ENCODE measurements around the gene CCND2. TPM values are rescaled to one million over a fixed set of nuclear protein-coding genes. Genes with fewer than 3 reads are reported as not detected.

CCND2 gene
- total RNA-seq, 1 donor, result 20.3 TPM

GRCh38 chr12:4244868-4245267 is 28.7 kb upstream of the CCND2 start:
- no peak overlapping the region for H3K4me3 ChIP-seq (ENCODE audit: low read depth, low read length)
- TF ChIP-seq, protein P1, sequence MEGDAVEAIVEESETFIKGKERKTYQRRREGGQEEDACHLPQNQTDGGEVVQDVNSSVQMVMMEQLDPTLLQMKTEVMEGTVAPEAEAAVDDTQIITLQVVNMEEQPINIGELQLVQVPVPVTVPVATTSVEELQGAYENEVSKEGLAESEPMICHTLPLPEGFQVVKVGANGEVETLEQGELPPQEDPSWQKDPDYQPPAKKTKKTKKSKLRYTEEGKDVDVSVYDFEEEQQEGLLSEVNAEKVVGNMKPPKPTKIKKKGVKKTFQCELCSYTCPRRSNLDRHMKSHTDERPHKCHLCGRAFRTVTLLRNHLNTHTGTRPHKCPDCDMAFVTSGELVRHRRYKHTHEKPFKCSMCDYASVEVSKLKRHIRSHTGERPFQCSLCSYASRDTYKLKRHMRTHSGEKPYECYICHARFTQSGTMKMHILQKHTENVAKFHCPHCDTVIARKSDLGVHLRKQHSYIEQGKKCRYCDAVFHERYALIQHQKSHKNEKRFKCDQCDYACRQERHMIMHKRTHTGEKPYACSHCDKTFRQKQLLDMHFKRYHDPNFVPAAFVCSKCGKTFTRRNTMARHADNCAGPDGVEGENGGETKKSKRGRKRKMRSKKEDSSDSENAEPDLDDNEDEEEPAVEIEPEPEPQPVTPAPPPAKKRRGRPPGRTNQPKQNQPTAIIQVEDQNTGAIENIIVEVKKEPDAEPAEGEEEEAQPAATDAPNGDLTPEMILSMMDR (IDR thresholded peaks at IDR 0.05; ENCODE audit: insufficient read depth, low read depth, low read length), result no peak
- DNase-seq (ENCODE audit: low read depth), result no peak

DNA sequence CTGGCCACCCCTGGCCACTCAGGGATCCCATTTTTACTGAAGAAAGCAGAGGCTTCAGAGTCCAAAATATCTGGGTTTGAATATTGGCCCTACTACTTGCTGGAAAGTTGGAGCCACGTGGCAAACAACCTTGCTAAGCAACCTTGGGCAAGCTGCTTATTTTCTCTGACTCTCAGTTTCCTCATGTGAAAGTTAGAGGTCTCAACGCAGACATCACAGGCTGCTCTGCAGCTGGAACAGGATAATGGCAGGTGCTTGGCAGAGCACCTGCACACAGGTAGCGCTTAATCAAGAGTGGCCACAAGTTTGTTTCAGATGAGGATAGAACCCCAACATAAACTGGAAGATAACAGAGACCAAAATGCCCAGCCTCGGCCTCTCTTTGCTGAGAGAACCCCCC is 28.1 kb upstream of the CCND2 start:
- TF ChIP-seq, protein P1 (IDR thresholded peaks at IDR 0.05; ENCODE audit: insufficient read depth, low read depth, low read length), result no peak
- no peak overlapping the region for H3K4me3 ChIP-seq (ENCODE audit: low read depth, low read length)
- no peak for DNase-seq (ENCODE audit: low read depth)

DNA sequence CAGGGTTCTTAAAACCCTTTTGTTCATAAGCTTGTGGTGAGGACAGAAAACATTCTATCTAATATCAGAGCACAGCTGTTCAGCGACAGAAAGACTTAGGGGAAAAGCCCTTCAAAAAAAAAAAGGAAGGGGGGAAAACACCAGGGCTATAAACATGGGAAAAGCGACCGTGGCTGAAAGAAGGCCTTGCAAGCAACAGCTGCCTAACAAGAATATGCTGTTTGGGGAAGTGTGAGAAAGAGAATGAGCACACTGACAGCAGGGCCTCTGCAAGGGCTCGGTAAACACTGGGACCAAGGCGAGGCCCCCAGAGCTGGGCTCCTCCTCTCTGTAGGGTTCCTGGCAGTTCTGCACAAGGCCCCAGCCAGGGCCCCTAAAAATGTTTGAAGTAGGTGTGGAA is 27.4 kb upstream of the CCND2 start:
- no peak for DNase-seq (ENCODE audit: low read depth)

DNA sequence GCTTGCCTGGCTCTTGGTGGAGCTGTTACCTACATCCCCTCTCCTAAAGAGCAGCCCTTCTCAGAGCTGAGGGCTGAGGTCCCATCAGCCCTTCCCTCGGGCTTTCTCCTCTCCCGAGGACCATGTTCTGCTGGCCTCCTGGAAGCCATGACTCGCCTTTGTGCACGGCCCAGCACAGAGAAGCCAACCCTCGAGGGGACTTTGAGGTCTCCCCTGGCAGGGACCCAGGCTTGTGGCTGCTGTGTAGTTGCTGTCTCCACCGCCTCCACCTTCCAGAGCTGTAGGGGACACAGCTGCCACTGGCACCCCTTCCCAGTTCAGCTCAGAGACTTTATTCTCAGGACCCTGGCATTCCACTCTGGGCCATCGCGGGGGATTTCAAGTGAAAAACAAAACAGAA is 22.9 kb upstream of the CCND2 start:
- TF ChIP-seq, protein P1 (IDR thresholded peaks at IDR 0.05; ENCODE audit: insufficient read depth, low read depth, low read length), result no peak
- DNase-seq (ENCODE audit: low read depth), result no peak
- no peak overlapping the region for H3K4me3 ChIP-seq (ENCODE audit: low read depth, low read length)

More for the DNA sequence above, 27.4 kb upstream of the CCND2 start:
- H3K4me3 ChIP-seq (ENCODE audit: low read depth, low read length), result no peak overlapping the region
- TF ChIP-seq, protein P1 (IDR thresholded peaks at IDR 0.05; ENCODE audit: insufficient read depth, low read depth, low read length), result no peak

GRCh38 chr12:4251216-4251891 is 22.2 kb upstream of the CCND2 start:
- no peak overlapping the region for H3K4me3 ChIP-seq (ENCODE audit: low read depth, low read length)
- TF ChIP-seq, protein P1 (IDR thresholded peaks at IDR 0.05; ENCODE audit: insufficient read depth, low read depth, low read length), result no peak
- no peak for DNase-seq (ENCODE audit: low read depth)

DNA sequence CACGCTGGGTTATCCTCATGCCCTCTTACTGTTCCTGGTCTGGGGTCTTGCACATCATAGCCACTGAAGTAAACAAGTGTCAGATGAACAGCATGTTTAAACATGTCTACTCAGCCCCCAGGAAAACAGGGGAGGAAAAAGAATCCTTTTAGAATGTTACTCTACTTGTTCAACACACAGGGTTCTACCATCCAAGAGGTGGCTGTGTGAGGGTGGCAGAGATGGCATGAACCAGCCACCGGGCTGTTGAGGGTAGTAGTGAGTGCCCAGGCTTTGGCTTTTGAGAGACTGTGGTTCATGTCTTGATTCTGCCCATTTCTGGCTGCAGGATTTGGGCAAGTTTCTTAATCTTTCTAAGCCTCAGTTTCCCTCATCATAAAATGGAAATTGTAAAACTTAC is 21.6 kb upstream of the CCND2 start:
- TF ChIP-seq, protein P1 (IDR thresholded peaks at IDR 0.05; ENCODE audit: insufficient read depth, low read depth, low read length), result no peak
- no peak overlapping the region for H3K4me3 ChIP-seq (ENCODE audit: low read depth, low read length)
- DNase-seq (ENCODE audit: low read depth), result no peak

DNA sequence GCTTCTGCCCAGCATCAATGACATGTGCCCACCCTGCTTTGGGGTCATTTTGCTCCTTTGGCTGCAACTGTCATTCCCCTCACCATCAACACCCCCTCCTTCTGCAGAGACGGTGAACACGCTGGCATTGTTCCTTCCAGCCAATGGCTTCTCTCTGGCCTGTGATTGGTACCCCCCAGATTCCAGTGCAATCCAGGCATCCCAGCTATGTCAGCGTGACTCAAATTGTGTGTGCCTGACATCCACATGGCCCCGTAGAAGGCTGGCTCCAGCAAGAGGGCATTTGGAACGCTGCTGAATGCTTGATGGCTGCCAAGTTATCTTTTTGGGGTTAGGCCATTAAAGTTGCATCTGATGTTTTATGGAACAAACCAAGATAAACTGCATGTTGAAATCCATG is 21.0 kb upstream of the CCND2 start:
- DNase-seq (ENCODE audit: low read depth), result no peak
- TF ChIP-seq, protein P1 (IDR thresholded peaks at IDR 0.05; ENCODE audit: insufficient read depth, low read depth, low read length), result no peak
- H3K4me3 ChIP-seq (ENCODE audit: low read depth, low read length), result no peak overlapping the region

Data from fibroblast of villous mesenchyme (primary cell).